ENCODE data around the gene C4BPB. TPM values are rescaled to one million over a fixed set of nuclear protein-coding genes. Genes with fewer than 3 reads are reported as not detected.

Gene C4BPB
- total and polyA plus RNA-seq, 7 experiments from 2014 or later = 0.45 to 4.9 (median 1.3) TPM

- H3K27me3 Mint-ChIP-seq = peaks cover 0 to 52% (median 0%) of the 10 kb centered on the region in 5 donors
These were observed 10.9 kb upstream of the C4BPB start for GRCh38 chr1:207077470-207078377.

GRCh38 chr1:207078578-207079132, 10.0 kb upstream of the C4BPB start:
- DNase-seq = no peak
- ATAC-seq = no peak
- Mint-ChIP-seq H3K4me3 (no peak overlapping the region), H3K27ac (no peak overlapping the region), H3K27me3 (peaks cover 0 to 54% (median 0%) of the 10 kb centered on the region in 5 donors), H3K4me1 (peaks cover 0 to 5% (median 0%) of the 10 kb centered on the region in 7 donors), H3K9me3 (no peaks in the 10 kb centered on the region), H3K36me3 (peaks cover 0 to 4% (median 0%) of the 10 kb centered on the region in 5 donors)
- no peaks in the 10 kb centered on the region for H3K27me3 ChIP-seq (ENCODE audit: control insufficient read depth in 2 of 2, insufficient read depth in 2 of 2, low read length in 2 of 2)
- no peaks in the 10 kb centered on the region for H3K9me3 ChIP-seq (ENCODE audit: control insufficient read depth in 2 of 3, low read length in 3 of 3)
- H3K4me3 ChIP-seq (ENCODE audit: low read length) = no peak overlapping the region
- H3K36me3 ChIP-seq (ENCODE audit: control insufficient read depth in 2 of 3, insufficient read depth in 3 of 3, low read length in 3 of 3) = no peaks in the 10 kb centered on the region
- intact Hi-C loops (cut with micrococcal nuclease) = loop anchor here (2.0 to 5.0 kb wide), 5 partner anchors 36 to 341 kb away; partner anchors contain the start of gene FCMR (in 1 of the 2)
- H3K4me1 ChIP-seq (ENCODE audit: control insufficient read depth in 2 of 2, insufficient read depth in 2 of 2, low read length in 2 of 2) = no peaks in the 10 kb centered on the region
- no peak overlapping the region for H3K27ac ChIP-seq (ENCODE audit: low read depth, low read length)
- ChIA-PET CTCF (interaction anchor here (0.5 to 3.3 kb wide), 8 partner anchors 18 to 326 kb away, joined by 3 to 16 read pairs (median 4); partner anchors contain the start of genes CD55 and PFKFB2), POLR2A (no interaction called here)

More at GRCh38 chr1:207077470-207078377, 10.9 kb upstream of the C4BPB start:
- Histone ChIP-seq H3K4me1 (ENCODE audit: control insufficient read depth in 2 of 2, insufficient read depth in 2 of 2, low read length in 2 of 2) (no peaks in the 10 kb centered on the region), H3K36me3 (ENCODE audit: control insufficient read depth in 2 of 3, insufficient read depth in 3 of 3, low read length in 3 of 3) (no peaks in the 10 kb centered on the region), H3K27me3 (ENCODE audit: control insufficient read depth in 2 of 2, insufficient read depth in 2 of 2, low read length in 2 of 2) (no peaks in the 10 kb centered on the region), H3K27ac (ENCODE audit: low read depth, low read length) (no peak overlapping the region), H3K9me3 (ENCODE audit: control insufficient read depth in 2 of 3, low read length in 3 of 3) (no peaks in the 10 kb centered on the region), H3K4me3 (ENCODE audit: low read length) (no peak overlapping the region)
- Mint-ChIP-seq H3K4me3 (no peak overlapping the region), H3K9me3 (no peaks in the 10 kb centered on the region), H3K36me3 (peaks cover 0 to 4% (median 2%) of the 10 kb centered on the region in 5 donors), H3K4me1 (peaks cover 0 to 14% (median 5%) of the 10 kb centered on the region in 7 donors), H3K27ac (peak overlapping the region in 3 of 9 donors; percentile 5 to 63 (median 28))
- CTCF ChIA-PET = interaction anchor here (0.6 to 3.3 kb wide), 7 partner anchors 17 to 424 kb away, joined by 3 to 16 read pairs (median 4); partner anchors contain the start of gene PFKFB2
- DNase-seq (peak; percentile 21 to 85 (median 78)), ATAC-seq (peak; percentile 98)
- POLR2A ChIA-PET = no interaction called here
- intact Hi-C loops (cut with micrococcal nuclease) = loop anchor here (1.0 to 5.0 kb wide), 11 partner anchors 27 to 443 kb away; partner anchors contain the start of gene FCMR (in 1 of the 2)

- no peak overlapping the region for H3K4me3 Mint-ChIP-seq
- intact Hi-C loops (cut with micrococcal nuclease) = loop anchor here (2.0 to 5.0 kb wide), 5 partner anchors 37 to 342 kb away; partner anchors contain the start of gene FCMR (in 1 of the 2)
- peaks cover 0 to 4% (median 0%) of the 10 kb centered on the region in 5 donors for H3K36me3 Mint-ChIP-seq
- no peak overlapping the region for H3K27ac Mint-ChIP-seq
- Histone ChIP-seq H3K27me3 (ENCODE audit: control insufficient read depth in 2 of 2, insufficient read depth in 2 of 2, low read length in 2 of 2) (no peaks in the 10 kb centered on the region), H3K4me1 (ENCODE audit: control insufficient read depth in 2 of 2, insufficient read depth in 2 of 2, low read length in 2 of 2) (peaks cover 0 to under 1% of the 10 kb centered on the region in 2 donors), H3K4me3 (ENCODE audit: low read length) (no peak overlapping the region), H3K27ac (ENCODE audit: low read depth, low read length) (no peak overlapping the region), H3K36me3 (ENCODE audit: control insufficient read depth in 2 of 3, insufficient read depth in 3 of 3, low read length in 3 of 3) (no peaks in the 10 kb centered on the region), H3K9me3 (ENCODE audit: control insufficient read depth in 2 of 3, low read length in 3 of 3) (no peaks in the 10 kb centered on the region)
- H3K4me1 Mint-ChIP-seq = peaks cover 0 to 8% (median 4%) of the 10 kb centered on the region in 7 donors
- peaks cover 0 to 55% (median 0%) of the 10 kb centered on the region in 5 donors for H3K27me3 Mint-ChIP-seq
- POLR2A ChIA-PET = interaction anchor here (0.8 to 1.3 kb wide), 3 partner anchors 27 to 325 kb away, joined by 4 to 6 read pairs (median 4); partner anchors contain the start of gene PFKFB2
- ATAC-seq = no peak
- CTCF ChIA-PET = interaction anchor here (0.7 to 3.3 kb wide), 8 partner anchors 10 to 420 kb away, joined by 3 to 19 read pairs (median 4); partner anchors contain the start of genes CD55, PFKFB2 and YOD1
- no peak for DNase-seq
- H3K9me3 Mint-ChIP-seq = no peaks in the 10 kb centered on the region
These were observed 8.9 kb upstream of the C4BPB start for GRCh38 chr1:207079706-207080241.

- Histone ChIP-seq H3K4me1 (ENCODE audit: control insufficient read depth in 2 of 2, insufficient read depth in 2 of 2, low read length in 2 of 2) (peaks cover 0 to 3% of the 10 kb centered on the region in 2 donors), H3K27me3 (ENCODE audit: control insufficient read depth in 2 of 2, insufficient read depth in 2 of 2, low read length in 2 of 2) (no peaks in the 10 kb centered on the region), H3K4me3 (ENCODE audit: low read length) (no peak overlapping the region), H3K36me3 (ENCODE audit: control insufficient read depth in 2 of 3, insufficient read depth in 3 of 3, low read length in 3 of 3) (no peaks in the 10 kb centered on the region), H3K27ac (ENCODE audit: low read depth, low read length) (no peak overlapping the region), H3K9me3 (ENCODE audit: control insufficient read depth in 2 of 3, low read length in 3 of 3) (no peaks in the 10 kb centered on the region)
- no peak overlapping the region for H3K27ac Mint-ChIP-seq
- peaks cover 2 to 17% (median 12%) of the 10 kb centered on the region in 7 donors for H3K4me1 Mint-ChIP-seq
- ChIA-PET CTCF (interaction anchor here (1.0 to 3.3 kb wide), 5 partner anchors 28 to 324 kb away, joined by 3 to 19 read pairs (median 6); partner anchors contain the start of genes PFKFB2 and YOD1), POLR2A (interaction anchor here (1.3 kb wide), 1 partner anchor 324 kb away, joined by 6 read pairs; no protein-coding TSS in a partner anchor)
- peaks cover 0 to 48% (median 0%) of the 10 kb centered on the region in 5 donors for H3K27me3 Mint-ChIP-seq
- no peaks in the 10 kb centered on the region for H3K9me3 Mint-ChIP-seq
- DNase-seq (no peak), ATAC-seq (no peak)
- no peak overlapping the region for H3K4me3 Mint-ChIP-seq
- peaks cover 0 to 4% (median 0%) of the 10 kb centered on the region in 5 donors for H3K36me3 Mint-ChIP-seq
- intact Hi-C loops (cut with micrococcal nuclease) = no loop called here
These were observed 7.6 kb upstream of the C4BPB start for GRCh38 chr1:207081088-207081487.

GRCh38 chr1:207081806-207082205, 6.9 kb upstream of the C4BPB start:
- H3K27ac ChIP-seq (ENCODE audit: low read depth, low read length) = no peak overlapping the region
- CTCF ChIA-PET = interaction anchor here (0.6 to 1.5 kb wide), 3 partner anchors 32 to 1829 kb away, joined by 3 to 5 read pairs (median 4); no protein-coding TSS in a partner anchor
- H3K4me3 Mint-ChIP-seq = no peak overlapping the region
- ATAC-seq (no peak), DNase-seq (no peak)
- POLR2A ChIA-PET = no interaction called here
- H3K9me3 ChIP-seq (ENCODE audit: control insufficient read depth in 2 of 3, low read length in 3 of 3) = no peaks in the 10 kb centered on the region
- no peaks in the 10 kb centered on the region for H3K9me3 Mint-ChIP-seq
- H3K4me3 ChIP-seq (ENCODE audit: low read length) = no peak overlapping the region
- intact Hi-C loops (cut with micrococcal nuclease) = no loop called here
- no peaks in the 10 kb centered on the region for H3K36me3 ChIP-seq (ENCODE audit: control insufficient read depth in 2 of 3, insufficient read depth in 3 of 3, low read length in 3 of 3)
- H3K4me1 ChIP-seq (ENCODE audit: control insufficient read depth in 2 of 2, insufficient read depth in 2 of 2, low read length in 2 of 2) = peaks cover 0 to 3% of the 10 kb centered on the region in 2 donors
- H3K27me3 ChIP-seq (ENCODE audit: control insufficient read depth in 2 of 2, insufficient read depth in 2 of 2, low read length in 2 of 2) = no peaks in the 10 kb centered on the region
- H3K27ac Mint-ChIP-seq = no peak overlapping the region
- peaks cover 0 to 4% (median 0%) of the 10 kb centered on the region in 5 donors for H3K36me3 Mint-ChIP-seq
- H3K27me3 Mint-ChIP-seq = peaks cover 0 to 43% (median 0%) of the 10 kb centered on the region in 5 donors
- peaks cover 2 to 20% (median 14%) of the 10 kb centered on the region in 7 donors for H3K4me1 Mint-ChIP-seq

GRCh38 chr1:207084232-207084631, 4.4 kb upstream of the C4BPB start:
- H3K4me1 Mint-ChIP-seq = peaks cover 2 to 28% (median 27%) of the 10 kb centered on the region in 7 donors
- Histone ChIP-seq H3K9me3 (ENCODE audit: control insufficient read depth in 2 of 3, low read length in 3 of 3) (no peaks in the 10 kb centered on the region), H3K27me3 (ENCODE audit: control insufficient read depth in 2 of 2, insufficient read depth in 2 of 2, low read length in 2 of 2) (no peaks in the 10 kb centered on the region), H3K4me1 (ENCODE audit: control insufficient read depth in 2 of 2, insufficient read depth in 2 of 2, low read length in 2 of 2) (peaks cover 0 to 15% of the 10 kb centered on the region in 2 donors), H3K36me3 (ENCODE audit: control insufficient read depth in 2 of 3, insufficient read depth in 3 of 3, low read length in 3 of 3) (no peaks in the 10 kb centered on the region), H3K4me3 (ENCODE audit: low read length) (no peak overlapping the region), H3K27ac (ENCODE audit: low read depth, low read length) (no peak overlapping the region)
- intact Hi-C loops (cut with micrococcal nuclease) = loop anchor here (1.0 kb wide), 4 partner anchors 97 to 415 kb away; partner anchors contain the start of gene CD55 (in 1 of the 2)
- no peaks in the 10 kb centered on the region for H3K36me3 Mint-ChIP-seq
- H3K4me3 Mint-ChIP-seq = no peak overlapping the region
- no peaks in the 10 kb centered on the region for H3K9me3 Mint-ChIP-seq
- peaks cover 0 to 37% (median 0%) of the 10 kb centered on the region in 5 donors for H3K27me3 Mint-ChIP-seq
- DNase-seq (no peak), ATAC-seq (no peak)
- ChIA-PET CTCF (interaction anchor here (0.6 to 4.9 kb wide), 22 partner anchors 9 to 755 kb away, joined by 3 to 63 read pairs (median 4); partner anchors contain the start of gene PFKFB2), POLR2A (interaction anchor here (0.6 to 1.7 kb wide), 4 partner anchors 9 to 321 kb away, joined by 3 to 6 read pairs (median 4); partner anchors contain the start of gene CD55)
- peak overlapping the region in 1 of 9 donors; percentile 53 for H3K27ac Mint-ChIP-seq

Data from naive thymus-derived CD4-positive, alpha-beta T cell (primary cell).